Measurements from ENCODE around the gene TOP3A. TPM values are rescaled to one million over a fixed set of nuclear protein-coding genes. Genes with fewer than 3 reads are reported as not detected.

Gene TOP3A
- total RNA-seq, 1 donor from 2014 or later = 59.0 TPM

GRCh38 chr17:18261146-18261515 is 53.7 kb downstream of the TOP3A start:
- no peaks in the 10 kb centered on the region for H3K27me3 Mint-ChIP-seq (ENCODE audit: low read depth)
- no peak for DNase-seq (ENCODE audit: low spot score in 2 of 2, unreplicated experiment in 2 of 2)
- TF ChIP-seq, protein P1, sequence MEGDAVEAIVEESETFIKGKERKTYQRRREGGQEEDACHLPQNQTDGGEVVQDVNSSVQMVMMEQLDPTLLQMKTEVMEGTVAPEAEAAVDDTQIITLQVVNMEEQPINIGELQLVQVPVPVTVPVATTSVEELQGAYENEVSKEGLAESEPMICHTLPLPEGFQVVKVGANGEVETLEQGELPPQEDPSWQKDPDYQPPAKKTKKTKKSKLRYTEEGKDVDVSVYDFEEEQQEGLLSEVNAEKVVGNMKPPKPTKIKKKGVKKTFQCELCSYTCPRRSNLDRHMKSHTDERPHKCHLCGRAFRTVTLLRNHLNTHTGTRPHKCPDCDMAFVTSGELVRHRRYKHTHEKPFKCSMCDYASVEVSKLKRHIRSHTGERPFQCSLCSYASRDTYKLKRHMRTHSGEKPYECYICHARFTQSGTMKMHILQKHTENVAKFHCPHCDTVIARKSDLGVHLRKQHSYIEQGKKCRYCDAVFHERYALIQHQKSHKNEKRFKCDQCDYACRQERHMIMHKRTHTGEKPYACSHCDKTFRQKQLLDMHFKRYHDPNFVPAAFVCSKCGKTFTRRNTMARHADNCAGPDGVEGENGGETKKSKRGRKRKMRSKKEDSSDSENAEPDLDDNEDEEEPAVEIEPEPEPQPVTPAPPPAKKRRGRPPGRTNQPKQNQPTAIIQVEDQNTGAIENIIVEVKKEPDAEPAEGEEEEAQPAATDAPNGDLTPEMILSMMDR (IDR thresholded peaks at IDR 0.05; ENCODE audit: unreplicated experiment) = no peak
- H3K4me3 Mint-ChIP-seq = peak overlapping the region; percentile 76
- H3K27ac Mint-ChIP-seq = peak overlapping the region; percentile 94
- peaks cover 29% of the 10 kb centered on the region for H3K4me1 Mint-ChIP-seq
- H3K36me3 Mint-ChIP-seq = peaks cover 7% of the 10 kb centered on the region
- H3K9me3 Mint-ChIP-seq = no peaks in the 10 kb centered on the region

DNA sequence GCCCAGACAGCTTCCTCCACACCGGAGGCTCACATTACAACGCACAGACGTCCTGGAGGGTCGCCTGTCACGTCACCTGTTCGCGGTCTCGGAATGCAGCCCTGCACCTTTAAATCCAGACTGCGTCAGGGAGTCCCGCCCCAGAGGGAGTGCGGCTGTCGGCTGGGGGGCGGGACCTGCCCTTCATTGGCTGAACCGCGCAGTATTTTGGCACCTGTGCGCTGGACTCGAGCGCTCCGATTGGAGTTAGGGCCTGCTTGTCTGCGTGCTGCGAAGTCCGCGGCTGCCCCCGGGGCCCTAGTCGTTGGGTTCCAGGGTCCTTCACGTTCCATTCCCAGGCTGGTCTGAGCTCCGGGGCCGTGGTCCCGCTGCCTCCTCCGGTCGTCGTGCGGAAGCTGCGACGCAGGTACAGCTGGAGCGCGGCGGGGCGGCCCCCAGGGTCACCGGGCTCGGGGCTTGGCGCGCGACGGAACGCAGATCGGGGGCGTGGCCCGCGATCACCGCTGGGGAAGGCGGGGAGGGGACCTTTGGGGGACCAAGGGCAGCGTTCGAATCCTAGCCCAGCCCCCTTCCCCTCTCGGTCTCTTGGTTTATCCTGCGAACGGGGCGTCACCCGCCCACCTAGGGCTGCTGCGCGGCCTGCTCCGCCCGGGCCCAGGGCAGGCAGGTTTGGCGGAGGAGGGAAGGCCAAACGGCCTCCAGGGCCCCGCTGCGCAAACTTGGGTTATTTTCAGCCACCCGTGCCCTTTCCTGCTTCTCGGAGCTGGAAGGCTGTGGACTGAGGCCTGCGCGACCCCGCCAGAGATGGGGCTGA is 54.3 kb downstream of the TOP3A start, which contains the start of gene MIEF2:
TSS of gene MIEF2 (plus strand) at position 331 of the 814 bp plus-strand sequence. CDS start 2,059 bp downstream, outside the sequence.
- TF ChIP-seq, protein P1 (IDR thresholded peaks at IDR 0.05; ENCODE audit: unreplicated experiment) = no peak
- Mint-ChIP-seq H3K9me3 (no peaks in the 10 kb centered on the region), H3K36me3 (peaks cover 7% of the 10 kb centered on the region), H3K27ac (peak within 1 kb of the TSS; percentile 94), H3K4me1 (peaks cover 29% of the 10 kb centered on the region), H3K27me3 (ENCODE audit: low read depth) (no peaks in the 10 kb centered on the region), H3K4me3 (peak within 1 kb of the TSS; percentile 76)
- DNase-seq (ENCODE audit: low spot score in 2 of 2, unreplicated experiment in 2 of 2) = peak; percentile 92 to 94

DNA sequence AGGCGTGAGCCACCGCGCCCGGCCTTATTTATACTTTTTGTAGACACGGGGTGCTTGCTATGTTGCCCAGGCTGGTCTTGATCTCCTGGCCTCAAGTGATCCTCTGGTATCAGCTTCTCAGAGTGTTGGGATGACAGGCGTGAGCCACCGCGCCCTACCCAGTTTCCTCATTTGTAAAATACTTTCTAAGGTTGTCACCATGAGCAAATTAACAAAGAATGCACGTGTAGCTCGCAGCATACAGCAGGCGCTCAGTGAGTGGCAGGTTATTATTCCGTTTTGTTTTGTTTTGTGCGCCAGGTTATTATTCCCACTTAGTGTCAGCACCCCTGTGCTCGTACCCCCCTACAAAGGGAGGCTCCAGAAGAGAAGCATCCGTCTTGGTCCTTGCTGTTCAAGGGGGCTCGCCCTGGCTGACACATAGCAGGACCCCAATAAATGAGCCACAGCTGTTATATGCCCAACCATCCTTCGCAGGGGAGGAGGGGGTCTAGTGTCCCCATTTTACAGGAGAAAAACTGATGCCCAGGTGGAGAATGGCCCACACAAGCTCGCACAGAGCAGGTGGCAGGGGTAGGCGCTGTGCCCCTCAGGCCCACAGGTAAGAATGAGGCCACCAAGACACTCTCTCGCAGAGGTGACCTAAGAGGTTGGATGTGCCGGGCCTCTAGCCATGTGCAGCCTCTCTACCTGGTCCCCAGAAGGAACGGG is 55.0 kb downstream of the TOP3A start:
- Mint-ChIP-seq H3K27me3 (ENCODE audit: low read depth) (no peaks in the 10 kb centered on the region), H3K36me3 (peaks cover 3% of the 10 kb centered on the region), H3K9me3 (no peaks in the 10 kb centered on the region), H3K27ac (peak overlapping the region; percentile 94), H3K4me3 (peak overlapping the region; percentile 76), H3K4me1 (peaks cover 29% of the 10 kb centered on the region)
- DNase-seq (ENCODE audit: low spot score in 2 of 2, unreplicated experiment in 2 of 2) = no peak
- TF ChIP-seq, protein P1 (IDR thresholded peaks at IDR 0.05; ENCODE audit: unreplicated experiment) = no peak

DNA sequence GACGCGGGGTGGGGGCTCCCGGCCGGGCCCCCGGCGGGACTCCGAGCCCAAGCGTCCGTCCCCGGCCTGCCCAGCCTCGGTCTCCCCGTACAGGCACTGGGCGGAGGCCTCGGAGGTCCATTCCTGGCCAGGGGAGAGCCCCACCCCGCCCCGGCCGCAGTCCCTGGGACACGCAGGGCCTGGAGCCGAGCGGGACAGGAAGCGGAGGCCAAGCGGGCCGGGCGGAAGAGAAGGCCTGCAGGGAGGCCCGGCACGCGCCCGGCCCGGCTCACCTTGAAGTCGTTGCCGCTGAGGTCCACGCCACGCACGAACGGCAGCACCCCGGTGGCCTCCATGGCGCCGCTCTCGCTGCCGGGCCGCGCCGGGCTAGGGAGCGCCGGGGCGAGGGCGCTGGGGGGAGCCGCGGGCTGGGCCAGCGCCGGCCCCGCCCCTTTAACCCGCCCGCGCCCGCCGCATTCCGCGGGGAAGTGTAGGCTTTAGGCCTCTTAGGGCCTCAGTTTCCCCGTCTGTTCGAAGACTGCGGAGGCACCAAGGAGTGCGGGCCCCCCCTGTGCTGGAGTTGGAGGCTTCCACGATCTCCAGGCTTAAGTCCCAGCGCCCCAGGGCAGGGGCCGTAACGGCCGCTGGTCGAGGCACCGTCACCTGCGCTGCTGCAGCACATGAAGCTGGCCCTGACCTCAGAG is 56.3 kb downstream of the TOP3A start, which contains the start of gene FLII:
TSS of gene FLII (minus strand) at position 383 of the 683 bp plus-strand sequence. CDS start at position 335, 48 bp downstream.
- no peaks in the 10 kb centered on the region for H3K9me3 Mint-ChIP-seq
- TF ChIP-seq, protein P1 (IDR thresholded peaks at IDR 0.05; ENCODE audit: unreplicated experiment) = no peak
- H3K27me3 Mint-ChIP-seq (ENCODE audit: low read depth) = no peaks in the 10 kb centered on the region
- H3K27ac Mint-ChIP-seq = peak within 1 kb of the TSS; percentile 97
- H3K4me1 Mint-ChIP-seq = peaks cover 29% of the 10 kb centered on the region
- peak in 1 of 2 experiments; percentile 60 for DNase-seq (ENCODE audit: low spot score in 2 of 2, unreplicated experiment in 2 of 2)
- H3K36me3 Mint-ChIP-seq = peaks cover 6% of the 10 kb centered on the region
- peak within 1 kb of the TSS; percentile 93 for H3K4me3 Mint-ChIP-seq

GRCh38 chr17:18257982-18258355 is 56.8 kb downstream of the TOP3A start:
- peak in 1 of 2 experiments; percentile 57 for DNase-seq (ENCODE audit: low spot score in 2 of 2, unreplicated experiment in 2 of 2)
- Mint-ChIP-seq H3K4me1 (peaks cover 29% of the 10 kb centered on the region), H3K27me3 (ENCODE audit: low read depth) (no peaks in the 10 kb centered on the region), H3K27ac (peak overlapping the region; percentile 97), H3K9me3 (no peaks in the 10 kb centered on the region), H3K4me3 (peak overlapping the region; percentile 93), H3K36me3 (peaks cover 5% of the 10 kb centered on the region)
- TF ChIP-seq, protein P1 (IDR thresholded peaks at IDR 0.05; ENCODE audit: unreplicated experiment) = no peak

All from mesothelial cell of epicardium (in vitro differentiated cells).